ENCODE measurements around the gene SCEL.

SCEL gene

DNA sequence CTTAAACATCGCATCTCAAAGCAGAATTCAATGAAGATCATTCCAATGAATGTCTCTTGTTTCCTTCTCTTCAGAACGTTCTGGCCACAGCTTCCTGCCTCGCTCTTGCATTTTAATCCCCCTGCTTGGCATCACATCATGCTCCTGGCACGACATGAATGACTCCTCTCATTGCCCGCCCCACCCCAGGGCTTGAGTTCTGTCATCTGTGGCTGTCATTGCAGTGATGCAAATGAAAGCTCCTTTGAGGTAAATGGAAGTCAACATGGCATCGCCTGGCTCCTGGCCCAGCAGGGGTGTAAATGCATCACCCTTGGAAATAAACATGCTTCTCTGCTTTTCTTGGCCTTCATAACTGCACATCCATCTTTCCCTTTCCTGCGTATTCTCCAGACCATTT is 48.6 kb downstream of the SCEL start:
- no peak for DNase-seq (ENCODE audit: extremely low read depth, low read depth)
- TF ChIP-seq, protein P1, sequence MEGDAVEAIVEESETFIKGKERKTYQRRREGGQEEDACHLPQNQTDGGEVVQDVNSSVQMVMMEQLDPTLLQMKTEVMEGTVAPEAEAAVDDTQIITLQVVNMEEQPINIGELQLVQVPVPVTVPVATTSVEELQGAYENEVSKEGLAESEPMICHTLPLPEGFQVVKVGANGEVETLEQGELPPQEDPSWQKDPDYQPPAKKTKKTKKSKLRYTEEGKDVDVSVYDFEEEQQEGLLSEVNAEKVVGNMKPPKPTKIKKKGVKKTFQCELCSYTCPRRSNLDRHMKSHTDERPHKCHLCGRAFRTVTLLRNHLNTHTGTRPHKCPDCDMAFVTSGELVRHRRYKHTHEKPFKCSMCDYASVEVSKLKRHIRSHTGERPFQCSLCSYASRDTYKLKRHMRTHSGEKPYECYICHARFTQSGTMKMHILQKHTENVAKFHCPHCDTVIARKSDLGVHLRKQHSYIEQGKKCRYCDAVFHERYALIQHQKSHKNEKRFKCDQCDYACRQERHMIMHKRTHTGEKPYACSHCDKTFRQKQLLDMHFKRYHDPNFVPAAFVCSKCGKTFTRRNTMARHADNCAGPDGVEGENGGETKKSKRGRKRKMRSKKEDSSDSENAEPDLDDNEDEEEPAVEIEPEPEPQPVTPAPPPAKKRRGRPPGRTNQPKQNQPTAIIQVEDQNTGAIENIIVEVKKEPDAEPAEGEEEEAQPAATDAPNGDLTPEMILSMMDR (IDR thresholded peaks at IDR 0.05; ENCODE audit: low read depth, low read length) = no peak

DNA sequence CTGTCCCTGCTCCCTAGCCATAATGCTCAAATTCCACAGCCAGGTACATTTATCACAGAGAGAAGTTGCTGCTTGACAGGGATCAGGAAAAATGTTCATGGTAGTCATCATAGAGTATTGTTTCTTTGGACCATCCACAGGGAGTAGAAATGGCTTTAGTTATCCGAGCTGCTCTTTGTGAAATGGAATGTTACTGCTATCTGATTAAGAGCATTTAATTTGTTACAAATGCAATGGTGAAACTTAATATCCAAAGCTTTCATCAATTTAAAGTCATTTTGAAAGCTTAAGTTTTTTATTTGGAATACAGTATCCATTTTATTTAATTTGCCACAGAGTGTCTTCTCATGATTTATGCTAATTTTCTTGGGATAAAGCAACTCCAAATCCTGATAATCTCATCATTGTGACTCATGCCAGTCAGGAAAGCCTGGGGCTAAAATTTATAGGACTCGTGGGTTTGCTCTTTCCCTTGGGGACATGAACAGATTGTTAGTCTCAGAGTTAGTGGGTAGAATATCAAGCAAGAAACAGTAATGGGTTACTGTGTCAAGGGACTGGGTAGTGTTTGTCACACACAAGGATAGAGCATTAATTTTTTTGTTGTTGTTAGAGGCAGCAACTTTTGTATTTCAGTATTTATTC is 59.8 kb downstream of the SCEL start:
- no peak for DNase-seq (ENCODE audit: extremely low read depth, low read depth)
- TF ChIP-seq, protein P1 (IDR thresholded peaks at IDR 0.05; ENCODE audit: low read depth, low read length) = no peak

GRCh38 chr13:77596777-77597176 is 61.3 kb downstream of the SCEL start:
- DNase-seq (ENCODE audit: extremely low read depth, low read depth) = no peak
- TF ChIP-seq, protein P1 (IDR thresholded peaks at IDR 0.05; ENCODE audit: low read depth, low read length) = no peak

DNA sequence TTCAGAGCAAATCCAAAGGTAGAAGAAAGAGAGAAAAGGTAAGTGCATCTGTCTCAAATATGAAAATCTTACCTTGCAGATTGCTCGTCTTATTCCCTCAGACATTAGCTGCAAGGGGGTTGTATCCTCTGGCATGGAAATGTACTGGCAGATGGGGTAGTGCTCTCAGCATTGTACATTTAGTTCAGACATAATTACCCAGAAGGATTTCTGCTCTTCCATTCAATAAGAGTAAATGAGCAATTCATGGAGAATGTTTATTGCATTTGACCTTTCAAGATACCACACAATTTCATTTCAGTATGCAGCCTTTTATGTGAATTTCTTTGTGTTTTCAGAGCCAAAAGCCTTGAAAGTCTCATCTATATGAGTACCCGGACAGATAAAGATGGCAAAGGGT is 63.8 kb downstream of the SCEL start:
- TF ChIP-seq, protein P1 (IDR thresholded peaks at IDR 0.05; ENCODE audit: low read depth, low read length) = no peak
- DNase-seq (ENCODE audit: extremely low read depth, low read depth) = no peak

- DNase-seq (ENCODE audit: extremely low read depth, low read depth) = no peak
Observed at GRCh38 chr13:77600701-77601100, 65.2 kb downstream of the SCEL start.

DNA sequence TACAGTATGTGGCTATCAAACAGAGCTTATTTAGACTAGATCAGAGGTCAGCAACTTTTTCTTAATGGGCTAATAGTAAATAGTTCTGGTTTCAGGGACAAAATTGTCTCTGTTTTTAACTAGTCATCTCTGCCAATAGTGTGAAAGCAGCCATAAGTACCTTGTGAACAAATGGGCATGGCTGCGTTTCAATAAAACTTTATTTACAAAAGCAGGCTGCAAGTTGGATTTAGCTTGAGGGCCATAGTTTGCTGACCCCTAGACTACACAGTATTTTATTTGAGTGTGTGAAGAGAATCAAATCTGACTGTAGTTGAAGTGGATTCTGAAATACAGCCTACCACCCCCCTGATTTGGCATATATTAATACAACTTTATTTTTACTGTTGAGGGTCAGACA is 75.6 kb downstream of the SCEL start:
- TF ChIP-seq, protein P1 (IDR thresholded peaks at IDR 0.05; ENCODE audit: low read depth, low read length) = no peak
- no peak for DNase-seq (ENCODE audit: extremely low read depth, low read depth)

More at GRCh38 chr13:77600701-77601100, 65.2 kb downstream of the SCEL start:
- TF ChIP-seq, protein P1 (IDR thresholded peaks at IDR 0.05; ENCODE audit: low read depth, low read length) = no peak

GRCh38 chr13:77616027-77616426 is 80.5 kb downstream of the SCEL start:
- DNase-seq (ENCODE audit: extremely low read depth, low read depth) = no peak
- TF ChIP-seq, protein P1 (IDR thresholded peaks at IDR 0.05; ENCODE audit: low read depth, low read length) = no peak

All from AG09319 (cell line).